GM11168 (cell line): ENCODE data around the gene UVSSA.
"Not testable (repeated sequence)": the region's sequence is repeated elsewhere in the genome, so short reads cannot be mapped to it uniquely, and the experiment has no call there.

Source experiments
- in situ Hi-C: fragments of 300-500 bp; cut with MboI; formaldehyde crosslinking; loops from one replicate; pipeline ENCODE4 v1.12.0; 2022; ENCODE audit warnings: low sequenced_read_pairs; ENCODE audit not compliant: unreplicated experiment

The UVSSA gene

GRCh38 chr4:1413687-1414479 lies 66.9 kb downstream of the UVSSA start:
- in situ Hi-C loops: no loop called here

DNA sequence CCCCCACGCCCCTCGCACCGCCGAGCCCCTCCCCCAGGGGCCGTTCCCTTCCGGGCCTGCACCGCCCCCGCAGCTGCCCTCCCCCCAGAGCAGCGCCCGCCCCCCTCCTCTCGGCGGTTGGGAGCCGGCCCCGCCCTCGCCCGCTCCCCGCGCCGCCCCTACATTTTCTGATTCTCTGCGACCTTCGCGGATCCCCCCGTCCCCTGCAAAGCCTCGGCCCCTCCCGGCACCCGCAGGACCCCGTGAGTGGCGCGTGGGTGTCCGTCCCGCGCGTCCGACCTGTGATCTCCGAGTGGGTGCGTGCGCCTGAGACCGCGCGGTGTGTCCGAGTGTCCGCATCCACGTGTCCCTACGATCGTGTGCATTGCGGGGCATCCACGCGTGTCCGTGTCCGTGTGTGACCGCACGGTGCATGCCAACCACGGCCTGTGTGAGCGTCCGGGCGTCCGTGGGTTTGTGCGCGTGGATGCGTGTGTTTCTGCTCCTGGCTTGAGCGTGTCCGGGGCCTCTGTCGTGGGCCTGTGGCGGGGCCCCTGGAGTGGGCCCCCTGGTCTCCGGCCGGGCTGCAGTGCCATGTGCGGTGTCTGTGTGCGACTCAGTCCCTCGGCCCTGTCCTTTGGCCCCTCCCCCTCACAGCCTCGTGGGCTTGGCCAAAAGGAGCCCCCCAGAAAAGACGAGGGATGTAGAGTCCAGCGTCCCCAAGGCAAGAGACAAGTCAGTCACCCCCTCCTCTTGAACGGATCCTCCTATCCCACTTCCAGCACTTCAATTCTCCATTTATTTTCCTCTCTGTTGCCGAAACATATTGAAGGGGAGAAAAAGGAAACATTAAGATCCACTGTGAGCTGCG lies 68.0 kb downstream of the UVSSA start:
- in situ Hi-C loops: no loop called here

- in situ Hi-C loops: no loop called here
Measured at GRCh38 chr4:1415681-1415981, 68.6 kb downstream of the UVSSA start.

DNA sequence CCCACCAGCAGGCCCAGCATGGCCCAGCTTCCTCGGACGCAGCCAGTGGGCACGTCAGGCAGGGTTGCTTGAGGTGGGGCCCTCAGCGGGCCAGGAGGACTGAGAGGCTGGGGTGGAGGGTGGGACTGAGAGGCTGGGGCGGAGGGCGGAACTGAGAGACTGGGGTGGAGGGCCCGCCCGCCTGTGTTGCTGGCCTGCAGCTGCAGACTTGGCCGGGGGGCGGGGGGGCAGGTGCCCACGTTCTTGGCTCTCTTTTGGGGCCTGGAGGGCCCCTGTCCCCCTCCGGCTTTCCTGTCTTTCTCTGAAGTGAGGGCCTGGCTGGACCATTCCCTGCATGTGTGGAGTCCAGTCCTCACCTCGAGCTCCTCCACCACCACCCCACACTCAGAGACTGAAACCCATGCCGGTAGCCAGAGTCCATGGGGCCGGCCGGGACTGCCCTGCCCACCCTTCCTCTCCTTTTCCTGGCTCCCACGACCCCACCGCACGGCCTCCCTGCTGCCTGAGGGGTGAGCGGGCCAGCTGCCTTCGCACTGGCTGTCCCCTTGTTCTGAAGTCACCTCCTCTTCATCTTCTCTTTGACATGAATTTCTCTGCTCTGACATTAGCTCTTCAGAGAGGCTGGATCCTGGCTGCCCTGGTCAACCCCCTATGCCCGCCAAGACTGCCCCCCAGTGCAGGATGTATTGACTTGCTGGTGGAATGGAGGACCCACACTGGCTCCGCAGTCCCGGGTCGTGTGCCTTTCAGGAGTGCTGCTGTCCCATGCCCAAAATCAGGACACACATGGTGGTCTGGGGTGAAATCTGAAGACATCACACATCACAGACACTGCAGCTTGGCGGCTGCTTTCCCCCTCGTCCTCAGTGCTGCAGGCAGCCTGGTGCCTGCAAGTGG lies 69.3 kb downstream of the UVSSA start:
- in situ Hi-C loops: no loop called here

DNA sequence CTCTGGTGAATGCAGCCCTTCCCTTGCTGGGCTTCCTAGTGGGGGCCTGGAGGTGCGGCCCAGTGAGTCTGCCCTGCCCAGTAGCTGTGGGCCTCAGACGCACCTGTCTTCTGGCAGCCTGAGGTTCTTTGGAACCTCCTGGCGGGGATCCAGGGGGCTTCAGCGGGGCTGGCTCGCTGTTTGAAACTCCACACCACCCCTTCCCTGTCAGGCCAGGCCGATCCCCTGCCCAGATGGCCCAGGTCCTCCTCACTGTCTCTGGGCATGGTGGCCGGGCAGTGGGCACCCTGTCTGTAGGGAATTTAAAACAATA lies 69.9 kb downstream of the UVSSA start:
- in situ Hi-C loops: no loop called here

- in situ Hi-C loops: no loop called here
Measured at GRCh38 chr4:1417522-1418390, 70.7 kb downstream of the UVSSA start.

- in situ Hi-C loops: no loop called here
Measured at GRCh38 chr4:1418494-1419285, 71.7 kb downstream of the UVSSA start.

DNA sequence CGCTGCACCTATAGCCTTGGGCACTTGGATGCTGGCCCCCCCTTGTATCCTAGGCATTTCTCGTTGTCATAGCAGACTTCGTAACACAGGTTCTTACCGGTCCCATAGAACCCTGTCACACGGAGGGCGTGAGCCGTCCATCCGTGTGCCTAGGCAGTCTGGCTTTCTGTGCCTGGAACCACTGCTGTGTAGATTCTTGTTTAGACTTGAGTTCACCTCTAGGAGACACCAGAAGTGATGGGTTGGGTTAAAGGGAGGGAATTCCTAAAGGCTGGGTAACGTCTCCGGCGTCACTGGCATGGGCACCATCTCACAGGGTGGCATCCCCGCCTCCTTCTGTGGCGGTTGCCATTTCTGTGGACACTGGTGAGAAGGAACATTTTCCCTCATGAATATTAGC lies 72.7 kb downstream of the UVSSA start:
- in situ Hi-C loops: no loop called here

DNA sequence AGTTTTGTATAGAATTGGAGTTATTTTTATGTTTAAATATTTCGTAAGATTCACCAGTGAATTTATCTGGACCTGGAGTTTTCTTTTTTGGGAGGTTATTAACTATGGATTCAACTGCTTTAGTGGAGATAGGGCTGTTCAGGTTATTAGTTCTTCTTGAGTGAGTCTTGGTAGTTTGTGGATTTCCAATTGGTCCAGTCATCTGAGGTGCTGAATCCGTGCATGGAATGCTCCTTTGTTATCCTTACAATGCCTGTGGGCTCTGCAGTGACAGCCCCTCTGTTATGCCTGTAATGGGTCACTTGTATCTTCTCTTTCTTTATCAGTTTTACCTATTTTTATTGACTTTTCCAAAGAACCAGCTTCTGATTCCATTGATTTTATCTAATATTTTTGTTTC lies 74.6 kb downstream of the UVSSA start:
- in situ Hi-C loops: no loop called here

- in situ Hi-C loops: no loop called here
Measured at GRCh38 chr4:1427010-1427409, 80.0 kb downstream of the UVSSA start.

GRCh38 chr4:1443688-1444172 lies 96.7 kb downstream of the UVSSA start:
- in situ Hi-C loops: not testable (repeated sequence)
